K562 (cell line): ENCODE results near the gene GZMB. TPM values are rescaled to one million over a fixed set of nuclear protein-coding genes. Genes with fewer than 3 reads are reported as not detected.

Experiments
- ARHGAP35 ChIP-seq: fragments of 450-650 bp; IDR thresholded peaks from 2 replicates; pipeline ENCODE4 v1.6.1; 2018; ENCODE audit not compliant: partially characterized antibody
- C11orf30 ChIP-seq: fragments of 450-650 bp; IDR thresholded peaks from 2 replicates; pipeline ENCODE4 v1.6.1; 2016; ENCODE audit warnings: low read depth, mild to moderate bottlenecking
- CEBPG ChIP-seq, 3 experiments: fragments of 200-800 bp in 1 of 3; sonication (Bioruptor generic) in 1 of 3; sonication (generic) in 1 of 3; formaldehyde crosslinking in 1 of 3; IDR thresholded peaks in 2 of 3; conservative IDR thresholded peaks in 1 of 3; 2 replicates each; pipeline versions ENCODE4 v1.6.1 to v1.8.0; 2016 to 2022; ENCODE audit warnings: missing compliant biosample characterization in 2 of 3, missing genetic modification characterization in 2 of 3, mild to moderate bottlenecking in 1 of 3, missing genetic modification reagents in 1 of 3
- COPS2 ChIP-seq: fragments of 450-650 bp; conservative IDR thresholded peaks from 2 replicates; pipeline ENCODE4 v1.6.1; 2016; ENCODE audit warnings: mild to moderate bottlenecking, moderate library complexity
- CREM ChIP-seq: IDR thresholded peaks from 2 replicates; pipeline ENCODE4 v1.6.1; 2014; ENCODE audit warnings: antibody characterized with exemption, low read depth
- E2F6 ChIP-seq, 2 experiments: IDR thresholded peaks; 2 replicates each; pipeline ENCODE4 v1.6.1; 2011; ENCODE audit warnings: borderline replicate concordance in 1 of 2, control low read depth in 1 of 2, low read depth in 1 of 2, low read length in 1 of 2, mild to moderate bottlenecking in 1 of 2, mixed read lengths in 1 of 2, moderate library complexity in 1 of 2; ENCODE audit not compliant: insufficient read depth in 1 of 2, insufficient read length in 1 of 2, poor library complexity in 1 of 2, severe bottlenecking in 1 of 2; ENCODE audit errors: extremely low read depth in 1 of 2
- EP400 ChIP-seq: fragments of 450-650 bp; IDR thresholded peaks from 2 replicates; pipeline ENCODE4 v1.6.1; 2017; ENCODE audit warnings: antibody characterized with exemption, mild to moderate bottlenecking, moderate library complexity
- MEF2A ChIP-seq: IDR thresholded peaks from 2 replicates; pipeline ENCODE4 v1.6.1; 2011; ENCODE audit warnings: low read depth, mild to moderate bottlenecking, low read length, moderate library complexity; ENCODE audit not compliant: control insufficient read depth
- PCBP1 ChIP-seq: fragments of 200-400 bp; formaldehyde crosslinking; IDR thresholded peaks from 2 replicates; pipeline ENCODE4 v1.6.1; 2018; ENCODE audit warnings: mild to moderate bottlenecking, low read depth, low read length; ENCODE audit not compliant: poor library complexity, severe bottlenecking
- RB1 ChIP-seq: fragments of 450-650 bp; IDR thresholded peaks from 2 replicates; pipeline ENCODE4 v1.6.1; 2017; ENCODE audit warnings: low read depth, mild to moderate bottlenecking
- REST ChIP-seq, 2 experiments: fragments of 450-650 bp; formaldehyde crosslinking in 1 of 2; IDR thresholded peaks; 2 replicates each; pipeline versions ENCODE4 v1.4.0 to v1.6.1; 2014 to 2020; ENCODE audit warnings: mild to moderate bottlenecking in 2 of 2, borderline replicate concordance in 1 of 2, low read depth in 1 of 2
- SFPQ ChIP-seq: fragments of 200-400 bp; formaldehyde crosslinking; IDR thresholded peaks from 2 replicates; pipeline ENCODE4 v1.6.1; 2017; ENCODE audit warnings: mild to moderate bottlenecking, low read depth, low read length, moderate library complexity
- SMC3 ChIP-seq: conservative IDR thresholded peaks from 2 replicates; pipeline ENCODE4 v1.6.1; 2011; ENCODE audit warnings: low read depth, low read length, improper control_type of control experiment; ENCODE audit not compliant: insufficient read depth
- SRSF3 ChIP-seq: fragments of 200-400 bp; formaldehyde crosslinking; IDR thresholded peaks from 2 replicates; pipeline ENCODE4 v1.6.1; 2016; ENCODE audit warnings: mild to moderate bottlenecking, low read length, moderate library complexity; ENCODE audit not compliant: insufficient read depth
- STAG1 ChIP-seq: sonication (generic); formaldehyde crosslinking; IDR thresholded peaks from 2 replicates; pipeline ENCODE4 v1.5.0; 2020; ENCODE audit warnings: missing genetic modification reagents, borderline replicate concordance
- ZNF282 ChIP-seq: sonication (generic); formaldehyde crosslinking; IDR thresholded peaks from 2 replicates; pipeline ENCODE4 v1.8.1; 2023; ENCODE audit warnings: missing genetic modification reagents
- polyA plus RNA-seq, 8 experiments: library from polyadenylated mRNA; depleted of rRNA in 4 of 8; stranded (reverse) in 5 of 8; unstranded in 3 of 8; fragments of >200 nt; fragmentation: Nextera tagmentation in 2 of 8; fragmentation: Illumina TruSeq in 1 of 8; extraction: Ambion mirVana in 2 of 8; extraction: Trizol in 1 of 8; gene quantifications; 2 replicates each; pipeline versions ENCODE4 v1.2.1 to v1.2.3, GENCODE V29; 2011 to 2014; ENCODE audit warnings: inconsistent platforms in 1 of 8, missing spikeins in 1 of 8
- total RNA-seq, 7 experiments: library from RNA; depleted of rRNA in 6 of 7; stranded (reverse); fragments of >200 nt in 6 of 7; fragmentation: Illumina TruSeq in 2 of 7; extraction: Trizol in 2 of 7; gene quantifications; 2 replicates each; pipeline versions ENCODE4 v1.2.1 to v1.2.3, GENCODE V29; 2011 to 2021; ENCODE audit warnings: low replicate concordance in 1 of 7

GZMB gene
- total and polyA plus RNA-seq, 9 of the 15 experiments (the other 6 are each of a cell fraction or from before 2014, with no cell fraction given), result 0.08 to 0.95 (median 0.68) TPM; not detected in 6

- TF ChIP-seq REST (IDR thresholded peaks at IDR 0.05; ENCODE audit: borderline replicate concordance), result peak; percentile 60; the same call in 1 of the 2 replicates
- no peak for TF ChIP-seq REST (CRISPR knock-in tag; IDR thresholded peaks at IDR 0.05; ENCODE audit: low read depth)
- TF ChIP-seq PCBP1, result no peak
- peak; percentile 68 for TF ChIP-seq SMC3
- TF ChIP-seq SRSF3, result no peak
- TF ChIP-seq SFPQ, result no peak
- TF ChIP-seq STAG1 (CRISPR knock-in tag), result no peak
- peak; percentile 38; the same call in 1 of the 2 replicates for TF ChIP-seq RB1
- TF ChIP-seq C11orf30, result no peak
- no peak for TF ChIP-seq CEBPG (CRISPR knock-in tag; IDR thresholded peaks at IDR 0.05)
- no peak for TF ChIP-seq CEBPG (tag; conservative IDR thresholded peaks at IDR 0.05 in 1 of 2, IDR thresholded peaks at IDR 0.05 in 1 of 2)
- TF ChIP-seq E2F6 (IDR thresholded peaks at IDR 0.05; ENCODE audit: borderline replicate concordance in 1 of 2, extremely low read depth in 1 of 2, insufficient read depth in 1 of 2, insufficient read length in 1 of 2, low read depth in 1 of 2, low read length in 1 of 2, poor library complexity in 1 of 2, severe bottlenecking in 1 of 2), result peak; percentile 30 to 67
- TF ChIP-seq EP400, result no peak
- no peak for TF ChIP-seq MEF2A
- no peak for TF ChIP-seq ARHGAP35
- no peak for TF ChIP-seq COPS2
- TF ChIP-seq ZNF282, result no peak
- peak; percentile 17; the same call in 1 of the 2 replicates for TF ChIP-seq CREM
These were observed 44.8 kb upstream of the GZMB start (continued) for GRCh38 chr14:24678801-24679247.
